Common myeloid progenitor, CD34-positive (primary cell): ENCODE results near the gene PRMT3. TPM values are rescaled to one million over a fixed set of nuclear protein-coding genes. Genes with fewer than 3 reads are reported as not detected.

Source experiments
- CTCF ChIA-PET: fragments of 350-600 bp; sonication (Branson Sonifier 250); formaldehyde crosslinking; loops from one replicate; lab custom pipeline; 2021; ENCODE audit warnings: antibody characterized with exemption; lab: Charles Lee
- POLR2A ChIA-PET: fragments of 350-600 bp; sonication (Branson Sonifier 250); formaldehyde crosslinking; loops from one replicate; lab custom pipeline; 2021; ENCODE audit warnings: antibody characterized with exemption; lab: Charles Lee
- DNase-seq, 3 donors: peaks; one replicate each; pipeline versions ENCODE4 v3.0.0 to v3.0.0-alpha.2; 2013
- H3K27ac ChIP-seq, 2 experiments: 1 replicate in 1 of 2; 2 replicates in 1 of 2; pipeline ENCODE4 v1.7.0; 2013; ENCODE audit warnings: inconsistent platforms in 2 of 2, low read length in 2 of 2, mild to moderate bottlenecking in 2 of 2, low read depth in 1 of 2, moderate library complexity in 1 of 2; ENCODE audit not compliant: severe bottlenecking in 2 of 2, insufficient read depth in 1 of 2, poor library complexity in 1 of 2
- H3K27me3 ChIP-seq, 5 experiments: replicated peaks in 2 of 5; 1 replicate in 3 of 5; 2 replicates in 2 of 5; pipeline versions ENCODE4 v1.6.1 to v1.7.0; 2013; ENCODE audit warnings: low read length in 4 of 5, mild to moderate bottlenecking in 2 of 5, moderate library complexity in 2 of 5, inconsistent platforms in 1 of 5; ENCODE audit not compliant: insufficient read depth in 5 of 5, control insufficient read depth in 4 of 5
- H3K36me3 ChIP-seq, 4 experiments: 1 replicate in 2 of 4; 2 replicates in 2 of 4; pipeline versions ENCODE4 v1.6.1 to v1.7.0; 2013; ENCODE audit warnings: low read length in 3 of 4, control low read depth in 1 of 4, mild to moderate bottlenecking in 1 of 4; ENCODE audit not compliant: control insufficient read depth in 4 of 4, insufficient read depth in 4 of 4
- H3K4me1 ChIP-seq, 4 experiments: 1 replicate in 3 of 4; 2 replicates in 1 of 4; pipeline versions ENCODE4 v1.6.1 to v1.7.1; 2013; ENCODE audit warnings: low read length in 3 of 4, mild to moderate bottlenecking in 3 of 4, control low read depth in 1 of 4, inconsistent platforms in 1 of 4, moderate library complexity in 1 of 4; ENCODE audit not compliant: control insufficient read depth in 4 of 4, insufficient read depth in 4 of 4; ENCODE audit errors: control extremely low read depth in 1 of 4
- H3K4me3 ChIP-seq, 7 experiments: 1 replicate in 4 of 7; 2 replicates in 3 of 7; pipeline versions ENCODE4 v1.5.1 to v1.7.0; 2013; ENCODE audit warnings: mild to moderate bottlenecking in 7 of 7, low read length in 6 of 7, moderate library complexity in 6 of 7, inconsistent platforms in 2 of 7, low read depth in 2 of 7, control low read depth in 1 of 7; ENCODE audit not compliant: insufficient read depth in 4 of 7, control insufficient read depth in 1 of 7; ENCODE audit errors: extremely low read depth in 1 of 7
- H3K9me3 ChIP-seq, 5 experiments: 1 replicate in 4 of 5; 2 replicates in 1 of 5; pipeline versions ENCODE4 v1.6.1 to v1.7.1; 2013; ENCODE audit warnings: low read length in 4 of 5, mild to moderate bottlenecking in 2 of 5, inconsistent platforms in 1 of 5, low read depth in 1 of 5, moderate library complexity in 1 of 5; ENCODE audit not compliant: control insufficient read depth in 4 of 5, insufficient read depth in 2 of 5; ENCODE audit errors: control extremely low read depth in 1 of 5
- WGBS: methylation state at CpG from one replicate; pipeline ENCODE4 v1.1.5; 2013; ENCODE audit not compliant: insufficient coverage; 5-methylcytosine and 5-hydroxymethylcytosine counted together
- polyA plus RNA-seq: library from polyadenylated mRNA; unstranded; fragments of 120-200 nt; gene quantifications from one replicate; pipeline ENCODE4 v1.2.1, GENCODE V29; 2013

Gene PRMT3
- 15.4 TPM for polyA plus RNA-seq

- CTCF ChIA-PET = interaction anchor here (0.7 to 1.7 kb wide), 4 partner anchors 10 to 23 kb away, joined by 3 to 6 read pairs (median 4); no protein-coding TSS in a partner anchor
- Histone ChIP-seq H3K4me3 (peak within 1 kb of the TSS; percentile 55 to 96 (median 86)), H3K9me3 (no peaks in the 10 kb centered on the region), H3K4me1 (peaks cover 6 to 27% (median 21%) of the 10 kb centered on the region in 4 experiments), H3K27ac (peak within 1 kb of the TSS; percentile 81 to 91), H3K27me3 (no peaks in the 10 kb centered on the region), H3K36me3 (peaks cover 0 to 17% (median under 1%) of the 10 kb centered on the region in 4 experiments)
- WGBS = under 1% methylated on average over 90 of the region's 96 CpGs
- POLR2A ChIA-PET = no interaction called here
- DNase-seq = peak; percentile 97 to 99 (median 99)
These were observed at the start of gene PRMT3 for GRCh38 chr11:20387261-20388095. TSS of gene PRMT3 (plus strand) at chr11:20387716. CDS start at chr11:20387747, 31 bp downstream.

GRCh38 chr11:20342347-20343141, 45.0 kb upstream of the PRMT3 start:
- CTCF ChIA-PET = interaction anchor here (0.7 kb wide), 1 partner anchor 1026 kb away, joined by 3 read pairs; no protein-coding TSS in a partner anchor
- H3K4me3 ChIP-seq = no peak overlapping the region

GRCh38 chr11:20351136-20351535, 36.4 kb upstream of the PRMT3 start:
- H3K27ac ChIP-seq = no peak overlapping the region
- WGBS = 88% methylated on average over 4 of the region's 7 CpGs
- H3K4me3 ChIP-seq = no peak overlapping the region
- ChIA-PET CTCF (interaction anchor here (1.2 to 6.4 kb wide), 3 partner anchors 13 to 321 kb away, joined by 3 to 44 read pairs (median 4); no protein-coding TSS in a partner anchor), POLR2A (no interaction called here)
- no peak for DNase-seq
- H3K4me1 ChIP-seq = no peaks in the 10 kb centered on the region
- H3K27me3 ChIP-seq = peaks cover 0 to 2% (median 0%) of the 10 kb centered on the region in 5 experiments
- no peaks in the 10 kb centered on the region for H3K36me3 ChIP-seq
- no peaks in the 10 kb centered on the region for H3K9me3 ChIP-seq

More at GRCh38 chr11:20342347-20343141, 45.0 kb upstream of the PRMT3 start:
- WGBS = 44% methylated on average over 18 of the region's 26 CpGs
- Histone ChIP-seq H3K27me3 (peaks cover 3 to 35% (median 5%) of the 10 kb centered on the region in 5 experiments), H3K36me3 (no peaks in the 10 kb centered on the region), H3K4me1 (no peaks in the 10 kb centered on the region), H3K27ac (no peak overlapping the region), H3K9me3 (no peaks in the 10 kb centered on the region)
- peak in 2 of 3 donors; percentile 19 to 20 for DNase-seq
- POLR2A ChIA-PET = no interaction called here

DNA sequence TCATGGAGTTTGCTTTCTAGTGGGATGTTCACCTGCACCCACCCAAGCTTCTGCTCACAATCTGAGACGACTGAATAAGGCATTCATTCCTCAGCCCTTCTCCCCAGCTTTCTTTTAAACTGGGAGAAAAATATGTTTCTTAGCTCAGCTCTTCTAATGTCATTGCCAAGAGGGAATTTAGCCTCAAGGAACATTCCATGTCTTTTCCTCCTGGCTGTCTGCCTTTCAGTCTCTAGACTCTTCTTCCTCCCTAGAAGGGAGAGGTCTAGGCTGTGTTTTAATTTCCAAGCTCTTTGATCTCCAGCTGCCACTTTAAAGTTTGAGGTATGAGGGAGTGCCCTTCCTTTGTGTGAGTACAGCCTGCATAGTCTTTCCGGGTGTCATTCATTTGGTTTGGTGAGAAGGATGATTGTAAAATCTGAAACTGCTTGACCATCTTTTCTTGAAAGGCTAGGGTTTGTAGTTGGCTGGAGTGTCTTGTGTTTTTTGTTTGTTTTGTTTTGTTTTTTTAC, 35.7 kb upstream of the PRMT3 start:
- Histone ChIP-seq H3K4me1 (no peaks in the 10 kb centered on the region), H3K27ac (no peak overlapping the region), H3K27me3 (peaks cover 0 to 2% (median 0%) of the 10 kb centered on the region in 5 experiments), H3K9me3 (no peaks in the 10 kb centered on the region), H3K36me3 (no peaks in the 10 kb centered on the region), H3K4me3 (no peak overlapping the region)
- 88% methylated on average over 2 of the region's 2 CpGs for WGBS
- no peak for DNase-seq
- POLR2A ChIA-PET = no interaction called here
- CTCF ChIA-PET = interaction anchor here (1.1 to 6.4 kb wide), 5 partner anchors 13 to 322 kb away, joined by 3 to 44 read pairs (median 4); no protein-coding TSS in a partner anchor

GRCh38 chr11:20353829-20354434, 33.6 kb upstream of the PRMT3 start:
- 0% methylated on average over 2 of the region's 6 CpGs for WGBS
- peak in 2 of 3 donors; percentile 27 to 39 for DNase-seq
- Histone ChIP-seq H3K27ac (no peak overlapping the region), H3K27me3 (peaks cover 0 to 2% (median 0%) of the 10 kb centered on the region in 5 experiments), H3K4me3 (no peak overlapping the region), H3K4me1 (no peaks in the 10 kb centered on the region), H3K36me3 (no peaks in the 10 kb centered on the region), H3K9me3 (no peaks in the 10 kb centered on the region)
- ChIA-PET POLR2A (no interaction called here), CTCF (interaction anchor here (0.7 to 6.4 kb wide), 11 partner anchors 11 to 419 kb away, joined by 3 to 44 read pairs (median 5); partner anchors contain the start of gene HTATIP2)
